Adrenal gland (tissue), 5 donors: Measurements from ENCODE around the gene STK17A.

Experiments used
- CTCF ChIP-seq, 6 experiments: fragments of 450-650 bp in 4 of 6; fragments of 200-600 bp in 2 of 6; sonication (generic) in 1 of 6; IDR thresholded peaks; 1 replicate in 5 of 6; 2 replicates in 1 of 6; pipeline versions ENCODE4 v1.5.1 to v1.8.0; 2016 to 2021; ENCODE audit warnings: antibody characterized with exemption in 6 of 6, mild to moderate bottlenecking in 2 of 6, moderate library complexity in 1 of 6
- POLR2A ChIP-seq, 2 donors: fragments of 450-650 bp; IDR thresholded peaks; one replicate each; pipeline ENCODE4 v1.6.1; 2017; ENCODE audit warnings: antibody characterized with exemption in 2 of 2, mild to moderate bottlenecking in 2 of 2, moderate library complexity in 1 of 2
- donor health status: DM: no; HTN: no; CAD: no.

GRCh38 chr7:43591558-43592180, 8.8 kb downstream of the STK17A start:
- no peak for TF ChIP-seq CTCF (IDR thresholded peaks at IDR 0.05)
- TF ChIP-seq POLR2A (IDR thresholded peaks at IDR 0.05): no peak
